Liver (tissue), 3 donors: ENCODE measurements around the gene AZGP1.

Experiments used
- FOXA1 ChIP-seq: IDR thresholded peaks from 2 replicates; pipeline ENCODE4 v1.6.1; 2016; ENCODE audit warnings: antibody characterized with exemption
- GABPA ChIP-seq, 2 donors: IDR thresholded peaks in 1 of 2; conservative IDR thresholded peaks in 1 of 2; 2 replicates each; pipeline ENCODE4 v1.6.1; 2016; ENCODE audit warnings: antibody characterized with exemption in 2 of 2, mild to moderate bottlenecking in 1 of 2, moderate library complexity in 1 of 2
- HNF4G ChIP-seq: IDR thresholded peaks from 2 replicates; pipeline ENCODE4 v1.6.1; 2016; ENCODE audit warnings: antibody characterized with exemption
- JUND ChIP-seq, 2 donors: IDR thresholded peaks; 2 replicates each; pipeline ENCODE4 v1.6.1; 2016; ENCODE audit warnings: antibody characterized with exemption in 2 of 2
- RAD21 ChIP-seq, 2 donors: IDR thresholded peaks; 2 replicates each; pipeline ENCODE4 v1.6.1; 2016; ENCODE audit warnings: antibody characterized with exemption in 2 of 2, mild to moderate bottlenecking in 2 of 2
- RXRA ChIP-seq, 2 donors: IDR thresholded peaks; 2 replicates each; pipeline ENCODE4 v1.6.1; 2017 to 2018; ENCODE audit warnings: antibody characterized with exemption in 2 of 2, mild to moderate bottlenecking in 1 of 2
- SP1 ChIP-seq: IDR thresholded peaks from 2 replicates; pipeline ENCODE4 v1.6.1; 2018; ENCODE audit warnings: antibody characterized with exemption, mild to moderate bottlenecking
- TAF1 ChIP-seq: conservative IDR thresholded peaks from 2 replicates; pipeline ENCODE4 v1.6.1; 2016; ENCODE audit warnings: antibody characterized with exemption, mild to moderate bottlenecking
- YY1 ChIP-seq: IDR thresholded peaks from 2 replicates; pipeline ENCODE4 v1.6.1; 2016; ENCODE audit warnings: antibody characterized with exemption, mild to moderate bottlenecking
- TF ChIP-seq, protein P1 (sequence below): fragments of 150-350 bp; IDR thresholded peaks from 2 replicates; pipeline ENCODE4 v1.5.1; 2017; ENCODE audit warnings: improper control_type of control experiment, low read depth, low read length; ENCODE audit not compliant: missing input control
- TF ChIP-seq, protein P2 (sequence below): IDR thresholded peaks from 2 replicates; pipeline ENCODE4 v1.6.1; 2016; ENCODE audit warnings: antibody characterized with exemption
- TF ChIP-seq, protein P3 (sequence below): IDR thresholded peaks from 2 replicates; pipeline ENCODE4 v1.6.1; 2016; ENCODE audit warnings: antibody characterized with exemption
- TF ChIP-seq, protein P4 (sequence below): IDR thresholded peaks from 2 replicates; pipeline ENCODE4 v1.6.1; 2016; ENCODE audit warnings: antibody characterized with exemption, mild to moderate bottlenecking
- donor health status: healthy.
- donor health status: healthy.

DNA sequence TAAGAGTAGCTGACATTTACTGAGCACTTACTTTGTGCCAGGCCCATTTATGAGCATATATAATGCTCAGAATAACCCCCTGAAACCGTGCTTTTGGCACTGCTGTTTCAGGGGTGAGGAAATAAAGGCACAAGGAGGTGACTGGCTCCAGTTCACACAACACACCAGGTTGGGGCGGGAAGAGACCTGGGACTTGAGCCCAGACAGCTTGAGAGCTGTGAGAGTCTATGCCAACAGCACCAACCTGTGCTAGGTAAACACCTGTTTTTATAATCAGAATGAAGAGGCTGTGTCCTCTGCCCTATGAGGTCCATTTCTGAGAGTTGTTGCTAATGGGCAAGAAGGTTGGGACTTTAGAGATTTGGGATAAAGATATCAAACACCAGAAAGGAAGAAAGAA lies 8.8 kb upstream of the AZGP1 start:
- TF ChIP-seq SP1 = no peak
- no peak for TF ChIP-seq GABPA (IDR thresholded peaks at IDR 0.05 in 1 of 2, conservative IDR thresholded peaks at IDR 0.05 in 1 of 2)
- TF ChIP-seq YY1 = no peak
- no peak for TF ChIP-seq HNF4G
- no peak for TF ChIP-seq RAD21 (IDR thresholded peaks at IDR 0.05)
- TF ChIP-seq, protein P1, sequence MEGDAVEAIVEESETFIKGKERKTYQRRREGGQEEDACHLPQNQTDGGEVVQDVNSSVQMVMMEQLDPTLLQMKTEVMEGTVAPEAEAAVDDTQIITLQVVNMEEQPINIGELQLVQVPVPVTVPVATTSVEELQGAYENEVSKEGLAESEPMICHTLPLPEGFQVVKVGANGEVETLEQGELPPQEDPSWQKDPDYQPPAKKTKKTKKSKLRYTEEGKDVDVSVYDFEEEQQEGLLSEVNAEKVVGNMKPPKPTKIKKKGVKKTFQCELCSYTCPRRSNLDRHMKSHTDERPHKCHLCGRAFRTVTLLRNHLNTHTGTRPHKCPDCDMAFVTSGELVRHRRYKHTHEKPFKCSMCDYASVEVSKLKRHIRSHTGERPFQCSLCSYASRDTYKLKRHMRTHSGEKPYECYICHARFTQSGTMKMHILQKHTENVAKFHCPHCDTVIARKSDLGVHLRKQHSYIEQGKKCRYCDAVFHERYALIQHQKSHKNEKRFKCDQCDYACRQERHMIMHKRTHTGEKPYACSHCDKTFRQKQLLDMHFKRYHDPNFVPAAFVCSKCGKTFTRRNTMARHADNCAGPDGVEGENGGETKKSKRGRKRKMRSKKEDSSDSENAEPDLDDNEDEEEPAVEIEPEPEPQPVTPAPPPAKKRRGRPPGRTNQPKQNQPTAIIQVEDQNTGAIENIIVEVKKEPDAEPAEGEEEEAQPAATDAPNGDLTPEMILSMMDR = no peak
- TF ChIP-seq, protein P2, sequence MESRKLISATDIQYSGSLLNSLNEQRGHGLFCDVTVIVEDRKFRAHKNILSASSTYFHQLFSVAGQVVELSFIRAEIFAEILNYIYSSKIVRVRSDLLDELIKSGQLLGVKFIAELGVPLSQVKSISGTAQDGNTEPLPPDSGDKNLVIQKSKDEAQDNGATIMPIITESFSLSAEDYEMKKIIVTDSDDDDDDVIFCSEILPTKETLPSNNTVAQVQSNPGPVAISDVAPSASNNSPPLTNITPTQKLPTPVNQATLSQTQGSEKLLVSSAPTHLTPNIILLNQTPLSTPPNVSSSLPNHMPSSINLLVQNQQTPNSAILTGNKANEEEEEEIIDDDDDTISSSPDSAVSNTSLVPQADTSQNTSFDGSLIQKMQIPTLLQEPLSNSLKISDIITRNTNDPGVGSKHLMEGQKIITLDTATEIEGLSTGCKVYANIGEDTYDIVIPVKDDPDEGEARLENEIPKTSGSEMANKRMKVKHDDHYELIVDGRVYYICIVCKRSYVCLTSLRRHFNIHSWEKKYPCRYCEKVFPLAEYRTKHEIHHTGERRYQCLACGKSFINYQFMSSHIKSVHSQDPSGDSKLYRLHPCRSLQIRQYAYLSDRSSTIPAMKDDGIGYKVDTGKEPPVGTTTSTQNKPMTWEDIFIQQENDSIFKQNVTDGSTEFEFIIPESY = no peak
- TF ChIP-seq FOXA1 = no peak
- no peak for TF ChIP-seq RXRA (IDR thresholded peaks at IDR 0.05)
- TF ChIP-seq, protein P3, sequence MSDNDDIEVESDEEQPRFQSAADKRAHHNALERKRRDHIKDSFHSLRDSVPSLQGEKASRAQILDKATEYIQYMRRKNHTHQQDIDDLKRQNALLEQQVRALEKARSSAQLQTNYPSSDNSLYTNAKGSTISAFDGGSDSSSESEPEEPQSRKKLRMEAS = no peak
- no peak for TF ChIP-seq TAF1
- TF ChIP-seq, protein P4, sequence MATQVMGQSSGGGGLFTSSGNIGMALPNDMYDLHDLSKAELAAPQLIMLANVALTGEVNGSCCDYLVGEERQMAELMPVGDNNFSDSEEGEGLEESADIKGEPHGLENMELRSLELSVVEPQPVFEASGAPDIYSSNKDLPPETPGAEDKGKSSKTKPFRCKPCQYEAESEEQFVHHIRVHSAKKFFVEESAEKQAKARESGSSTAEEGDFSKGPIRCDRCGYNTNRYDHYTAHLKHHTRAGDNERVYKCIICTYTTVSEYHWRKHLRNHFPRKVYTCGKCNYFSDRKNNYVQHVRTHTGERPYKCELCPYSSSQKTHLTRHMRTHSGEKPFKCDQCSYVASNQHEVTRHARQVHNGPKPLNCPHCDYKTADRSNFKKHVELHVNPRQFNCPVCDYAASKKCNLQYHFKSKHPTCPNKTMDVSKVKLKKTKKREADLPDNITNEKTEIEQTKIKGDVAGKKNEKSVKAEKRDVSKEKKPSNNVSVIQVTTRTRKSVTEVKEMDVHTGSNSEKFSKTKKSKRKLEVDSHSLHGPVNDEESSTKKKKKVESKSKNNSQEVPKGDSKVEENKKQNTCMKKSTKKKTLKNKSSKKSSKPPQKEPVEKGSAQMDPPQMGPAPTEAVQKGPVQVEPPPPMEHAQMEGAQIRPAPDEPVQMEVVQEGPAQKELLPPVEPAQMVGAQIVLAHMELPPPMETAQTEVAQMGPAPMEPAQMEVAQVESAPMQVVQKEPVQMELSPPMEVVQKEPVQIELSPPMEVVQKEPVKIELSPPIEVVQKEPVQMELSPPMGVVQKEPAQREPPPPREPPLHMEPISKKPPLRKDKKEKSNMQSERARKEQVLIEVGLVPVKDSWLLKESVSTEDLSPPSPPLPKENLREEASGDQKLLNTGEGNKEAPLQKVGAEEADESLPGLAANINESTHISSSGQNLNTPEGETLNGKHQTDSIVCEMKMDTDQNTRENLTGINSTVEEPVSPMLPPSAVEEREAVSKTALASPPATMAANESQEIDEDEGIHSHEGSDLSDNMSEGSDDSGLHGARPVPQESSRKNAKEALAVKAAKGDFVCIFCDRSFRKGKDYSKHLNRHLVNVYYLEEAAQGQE = no peak
- no peak for TF ChIP-seq JUND (IDR thresholded peaks at IDR 0.05)
